ENCODE results near the gene CAMSAP1. TPM values are rescaled to one million over a fixed set of nuclear protein-coding genes. Genes with fewer than 3 reads are reported as not detected.

The CAMSAP1 gene
- polyA plus RNA-seq, 1 donor from 2014 or later = 58.5 TPM

GRCh38 chr9:135827301-135827700 is 80.0 kb downstream of the CAMSAP1 start:
- Histone ChIP-seq H3K27me3 (ENCODE audit: insufficient read depth, low read depth, low read length) (no peaks in the 10 kb centered on the region), H3K79me2 (replicated peaks; ENCODE audit: insufficient read depth, low read length) (peaks cover 40% of the 10 kb centered on the region), H3K9ac (ENCODE audit: low read length) (no peak overlapping the region), H3K9me3 (ENCODE audit: low read length) (no peaks in the 10 kb centered on the region), H3K4me2 (ENCODE audit: low read length) (no peak overlapping the region), H3F3A (ENCODE audit: insufficient read depth, low read length, poor library complexity, severe bottlenecking) (no peaks in the 10 kb centered on the region), H3K9me2 (ENCODE audit: insufficient read depth, low read length) (no peaks in the 10 kb centered on the region), H3K4me3 (ENCODE audit: low read length) (no peak overlapping the region), H3K36me3 (ENCODE audit: insufficient read depth, low read length) (peaks cover 15% of the 10 kb centered on the region), H2AFZ (ENCODE audit: low read depth, low read length) (no peak overlapping the region), H4K20me1 (ENCODE audit: insufficient read depth) (peaks cover 11% of the 10 kb centered on the region), H3K27ac (ENCODE audit: low read length) (no peak overlapping the region)
- TF ChIP-seq MXI1 (conservative IDR thresholded peaks at IDR 0.05; ENCODE audit: poor library complexity, severe bottlenecking) (no peak), TAF1 (IDR thresholded peaks at IDR 0.05; ENCODE audit: low read depth) (no peak), RAD21 (conservative IDR thresholded peaks at IDR 0.05) (no peak), EP300 (conservative IDR thresholded peaks at IDR 0.05; ENCODE audit: poor library complexity, severe bottlenecking) (no peak), SMC3 (conservative IDR thresholded peaks at IDR 0.05; ENCODE audit: poor library complexity) (no peak), REST (IDR thresholded peaks at IDR 0.05; ENCODE audit: borderline replicate concordance) (no peak), POLR2AphosphoS5 (IDR thresholded peaks at IDR 0.05) (no peak), CTCF (IDR thresholded peaks at IDR 0.05; ENCODE audit: poor library complexity, severe bottlenecking) (no peak), EZH2 (IDR thresholded peaks at IDR 0.05; ENCODE audit: borderline replicate concordance, insufficient read depth, low read length, poor library complexity, severe bottlenecking) (no peak)

GRCh38 chr9:135826188-135826545 is 81.2 kb downstream of the CAMSAP1 start:
- H3F3A ChIP-seq (ENCODE audit: insufficient read depth, low read length, poor library complexity, severe bottlenecking) = no peaks in the 10 kb centered on the region
- H3K79me2 ChIP-seq (replicated peaks; ENCODE audit: insufficient read depth, low read length) = peaks cover 35% of the 10 kb centered on the region
- H2AFZ ChIP-seq (ENCODE audit: low read depth, low read length) = no peak overlapping the region
- H3K4me3 ChIP-seq (ENCODE audit: low read length) = no peak overlapping the region
- H3K9me2 ChIP-seq (ENCODE audit: insufficient read depth, low read length) = no peaks in the 10 kb centered on the region
- H4K20me1 ChIP-seq (ENCODE audit: insufficient read depth) = peaks cover 11% of the 10 kb centered on the region
- H3K9ac ChIP-seq (ENCODE audit: low read length) = no peak overlapping the region
- no peaks in the 10 kb centered on the region for H3K9me3 ChIP-seq (ENCODE audit: low read length)
- H3K4me2 ChIP-seq (ENCODE audit: low read length) = no peak overlapping the region
- H3K27me3 ChIP-seq (ENCODE audit: insufficient read depth, low read depth, low read length) = no peaks in the 10 kb centered on the region
- H3K27ac ChIP-seq (ENCODE audit: low read length) = no peak overlapping the region
- peaks cover 15% of the 10 kb centered on the region for H3K36me3 ChIP-seq (ENCODE audit: insufficient read depth, low read length)
- TF ChIP-seq EZH2 (IDR thresholded peaks at IDR 0.05; ENCODE audit: borderline replicate concordance, insufficient read depth, low read length, poor library complexity, severe bottlenecking) (no peak), POLR2AphosphoS5 (IDR thresholded peaks at IDR 0.05) (no peak), TAF1 (IDR thresholded peaks at IDR 0.05; ENCODE audit: low read depth) (no peak), MXI1 (conservative IDR thresholded peaks at IDR 0.05; ENCODE audit: poor library complexity, severe bottlenecking) (no peak), CTCF (IDR thresholded peaks at IDR 0.05; ENCODE audit: poor library complexity, severe bottlenecking) (no peak), EP300 (conservative IDR thresholded peaks at IDR 0.05; ENCODE audit: poor library complexity, severe bottlenecking) (no peak), REST (IDR thresholded peaks at IDR 0.05; ENCODE audit: borderline replicate concordance) (no peak), RAD21 (conservative IDR thresholded peaks at IDR 0.05) (no peak), SMC3 (conservative IDR thresholded peaks at IDR 0.05; ENCODE audit: poor library complexity) (no peak)

Data from neural cell (in vitro differentiated cells).